NB4 (cell line): ENCODE data around the gene LMTK3.

ENCODE experiments used
- CTCF ChIP-seq: IDR thresholded peaks from one replicate; pipeline ENCODE4 v1.5.1; 2012; ENCODE audit warnings: low read depth, low read length
- MAX ChIP-seq: IDR thresholded peaks from 2 replicates; pipeline ENCODE4 v1.6.1; 2011; ENCODE audit warnings: low read depth, low read length
- POLR2A ChIP-seq: IDR thresholded peaks from 2 replicates; pipeline ENCODE4 v1.6.1; 2011; ENCODE audit warnings: mild to moderate bottlenecking; ENCODE audit not compliant: insufficient read length; ENCODE audit errors: extremely low read depth

GRCh38 chr19:48492925-48493717 is 18.5 kb downstream of the LMTK3 start:
- no peak for TF ChIP-seq CTCF
- no peak for TF ChIP-seq MAX
- no peak for TF ChIP-seq POLR2A
